GM19468 (cell line): Measurements from ENCODE around the gene ETNK2.

ENCODE experiments used
- ATAC-seq: cut with Tn5 transposase; IDR thresholded peaks from one replicate; pipeline ENCODE4 v1.9.1; 2021; ENCODE audit warnings: mild to moderate bottlenecking, moderate library complexity, moderate number of reproducible peaks; ENCODE audit not compliant: unreplicated experiment; ENCODE audit errors: extremely low read depth

ETNK2 gene

DNA sequence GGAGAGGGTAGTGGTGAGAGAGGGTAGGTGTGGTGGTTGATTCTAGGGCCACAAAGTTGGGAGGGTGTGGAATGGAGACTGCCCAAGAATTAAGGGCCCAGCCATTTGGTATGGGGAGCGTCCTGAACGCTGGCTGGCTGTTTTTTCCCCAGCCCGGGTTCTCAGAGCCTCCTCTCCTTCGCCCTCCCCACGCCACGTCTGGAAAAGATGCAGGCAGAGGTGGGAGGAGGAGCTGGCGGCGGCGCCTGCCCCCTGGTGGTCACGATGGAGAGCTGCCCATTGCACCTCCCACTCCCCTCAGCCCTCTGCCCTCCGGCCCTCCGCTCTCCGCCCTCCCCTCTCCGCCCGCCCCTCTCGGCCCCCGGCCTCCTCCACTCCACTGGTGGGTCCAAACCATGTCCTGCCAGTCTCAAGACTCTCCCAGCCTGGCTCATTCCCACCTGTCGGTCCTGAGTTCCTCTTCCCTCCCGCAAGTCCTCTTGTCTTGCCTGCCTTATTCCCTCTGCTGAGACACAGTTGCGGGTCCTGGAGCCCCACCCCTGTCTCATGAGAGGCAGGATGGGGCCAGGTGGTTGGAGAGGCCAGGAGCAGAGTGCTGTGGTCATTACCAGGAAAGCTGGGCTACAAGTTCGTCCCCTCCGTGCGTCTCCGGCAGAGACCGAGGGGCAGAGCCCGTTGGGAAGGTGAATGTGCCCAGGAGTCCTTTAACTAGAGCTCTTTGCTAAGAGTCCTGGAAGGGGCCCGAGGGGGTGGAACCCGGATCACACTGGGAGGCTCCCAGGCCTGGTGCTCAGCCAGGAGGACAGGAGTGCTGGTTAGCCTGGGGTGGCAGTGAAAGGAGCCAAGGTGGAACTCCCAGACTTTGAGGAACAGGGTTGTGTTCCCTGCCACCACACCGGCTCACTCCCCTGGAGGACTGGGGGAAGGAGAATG lies 22.6 kb downstream of the ETNK2 start:
- no peak for ATAC-seq

DNA sequence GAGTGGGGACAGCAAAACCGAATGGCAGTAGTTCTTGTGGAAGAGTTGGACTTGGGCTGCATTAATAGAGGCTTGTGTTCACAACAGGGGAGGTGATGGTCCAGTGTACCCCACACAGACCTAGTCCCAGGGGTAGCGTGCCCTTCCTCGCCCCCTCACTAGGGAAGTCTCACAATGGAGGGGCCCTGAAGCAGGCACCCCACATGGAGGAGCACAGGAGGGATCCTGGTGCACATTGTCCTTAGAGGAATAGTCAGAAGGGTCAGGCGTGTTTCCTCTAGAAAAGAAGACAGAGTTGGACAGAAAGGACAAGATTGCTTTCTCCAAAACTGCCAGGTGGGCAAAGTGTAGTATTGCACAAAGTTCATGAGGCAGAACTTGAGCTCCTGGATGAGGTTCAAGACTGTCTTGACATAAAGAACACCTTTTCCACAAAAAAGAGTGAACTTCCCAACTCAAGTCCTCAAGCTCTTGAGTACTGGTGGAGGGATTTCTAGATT lies 23.3 kb downstream of the ETNK2 start:
- no peak for ATAC-seq

- ATAC-seq = no peak
Observed at GRCh38 chr1:204127597-204128242, 24.1 kb downstream of the ETNK2 start.

DNA sequence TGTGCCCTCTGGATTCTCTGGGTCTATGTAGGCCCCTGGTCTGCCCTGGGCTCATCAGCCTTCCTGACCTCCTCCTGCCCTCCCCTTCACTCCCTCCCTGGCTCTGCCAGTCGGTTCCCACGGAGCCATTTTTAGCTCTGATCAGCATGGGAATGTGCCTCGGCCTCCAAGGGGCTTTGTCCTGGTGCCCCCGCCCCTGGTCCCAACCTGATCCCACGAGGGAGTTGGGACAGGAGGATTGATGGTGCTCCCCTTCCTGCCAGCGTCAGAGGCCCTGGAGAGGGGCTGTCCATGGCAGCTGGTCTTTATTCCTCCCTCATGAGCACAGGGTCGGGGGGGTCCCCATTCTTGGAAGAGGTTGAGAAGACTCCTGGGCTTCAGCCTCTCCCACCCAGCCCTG lies 24.9 kb downstream of the ETNK2 start:
- no peak for ATAC-seq

DNA sequence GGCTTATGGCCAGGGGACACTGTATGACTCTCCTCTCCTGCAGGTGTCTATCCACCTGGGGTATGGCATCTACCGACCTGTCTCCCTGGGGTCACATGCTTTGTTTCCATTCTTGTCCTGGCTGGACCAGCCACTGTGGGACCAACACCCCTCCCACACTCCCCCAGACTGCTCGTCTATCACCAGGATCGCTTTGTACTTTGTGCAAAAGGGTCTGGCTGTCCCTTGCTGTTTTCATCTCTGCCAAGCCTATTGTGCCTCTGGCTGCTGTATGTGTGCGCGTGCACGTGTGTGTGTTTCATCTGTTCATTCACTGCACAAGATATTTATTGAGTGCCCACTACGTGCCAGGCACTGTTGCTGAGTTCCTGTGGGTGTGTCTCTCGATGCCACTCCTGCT lies 25.5 kb downstream of the ETNK2 start:
- ATAC-seq = no peak

DNA sequence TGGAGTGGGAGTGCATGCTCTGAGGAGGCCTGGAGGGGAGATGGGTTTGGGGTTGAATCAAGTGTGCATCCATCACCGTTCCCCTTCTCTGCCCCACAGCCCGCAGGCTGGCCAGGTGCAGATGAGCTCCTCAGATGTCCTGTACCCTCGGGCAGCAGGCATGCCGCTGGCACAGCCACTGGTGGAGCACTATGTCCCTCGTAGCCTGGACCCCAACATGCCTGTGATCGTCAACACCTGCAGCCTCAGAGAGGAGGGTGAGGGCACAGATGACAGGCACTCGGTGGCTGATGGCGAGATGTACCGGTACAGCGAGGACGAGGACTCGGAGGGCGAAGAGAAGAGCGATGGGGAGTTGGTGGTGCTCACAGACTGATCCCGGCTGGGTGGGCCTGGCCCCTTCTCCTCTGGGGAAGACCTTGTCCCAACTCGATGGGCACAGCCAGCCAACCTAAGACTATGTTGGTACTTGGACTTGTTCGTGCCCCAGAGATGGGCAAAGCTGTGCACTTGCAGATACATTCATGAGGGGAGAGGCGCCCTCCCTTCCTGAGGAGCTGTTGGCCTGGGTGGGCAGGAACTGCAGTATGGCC lies 26.0 kb downstream of the ETNK2 start:
- no peak for ATAC-seq

DNA sequence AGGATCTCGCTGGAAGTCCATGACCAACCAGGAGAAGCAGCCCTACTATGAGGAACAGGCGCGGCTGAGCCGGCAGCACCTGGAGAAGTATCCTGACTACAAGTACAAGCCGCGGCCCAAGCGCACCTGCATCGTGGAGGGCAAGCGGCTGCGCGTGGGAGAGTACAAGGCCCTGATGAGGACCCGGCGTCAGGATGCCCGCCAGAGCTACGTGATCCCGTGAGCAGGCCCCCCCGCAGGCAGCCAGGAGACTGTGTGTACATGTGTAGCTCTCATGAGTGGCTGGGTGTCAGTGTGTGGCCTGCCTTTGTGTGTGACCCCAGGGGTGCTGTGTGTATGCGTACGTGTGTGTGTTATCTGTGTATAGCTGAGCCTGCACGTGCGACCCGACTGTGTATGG lies 27.2 kb downstream of the ETNK2 start:
- no peak for ATAC-seq

DNA sequence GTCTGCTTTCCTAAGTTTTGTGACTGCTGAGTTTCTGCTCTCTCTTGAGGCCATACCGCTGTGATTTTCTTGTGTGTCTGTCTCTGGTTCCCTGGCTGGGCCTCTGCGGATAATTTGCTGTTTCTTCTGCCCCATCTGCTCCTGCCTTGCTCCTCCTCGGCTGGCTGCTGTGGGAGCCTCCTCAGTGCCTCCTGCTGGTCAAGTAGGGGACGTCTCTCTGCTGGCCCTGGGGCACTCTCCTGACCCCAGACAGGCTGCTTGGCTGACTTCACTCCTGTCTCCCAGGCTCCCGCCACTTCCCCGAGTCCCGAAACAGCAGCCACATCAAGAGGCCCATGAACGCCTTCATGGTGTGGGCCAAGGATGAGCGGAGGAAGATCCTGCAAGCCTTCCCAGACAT lies 28.5 kb downstream of the ETNK2 start:
- no peak for ATAC-seq

GRCh38 chr1:204121840-204122555 lies 29.8 kb downstream of the ETNK2 start:
- no peak for ATAC-seq

DNA sequence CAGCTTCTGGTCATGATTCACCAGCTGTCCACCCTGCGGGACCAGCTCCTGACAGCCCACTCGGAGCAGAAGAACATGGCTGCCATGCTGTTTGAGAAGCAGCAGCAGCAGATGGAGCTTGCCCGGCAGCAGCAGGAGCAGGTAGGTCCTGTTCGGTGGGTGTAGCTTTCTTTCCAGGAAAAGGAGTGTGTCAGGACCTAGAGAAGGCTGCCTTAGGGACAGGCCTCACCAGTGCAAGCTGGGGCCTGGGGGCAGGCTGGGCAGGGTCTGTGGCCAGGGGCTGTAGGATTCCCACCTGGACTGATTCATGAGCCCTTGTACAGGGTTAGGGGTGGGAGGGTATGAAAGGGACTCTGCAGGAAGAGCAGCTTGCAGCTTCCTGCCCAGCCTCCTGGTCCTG lies 35.3 kb downstream of the ETNK2 start:
- no peak for ATAC-seq

- ATAC-seq = no peak
Observed at GRCh38 chr1:204115116-204115515, 36.7 kb downstream of the ETNK2 start.

DNA sequence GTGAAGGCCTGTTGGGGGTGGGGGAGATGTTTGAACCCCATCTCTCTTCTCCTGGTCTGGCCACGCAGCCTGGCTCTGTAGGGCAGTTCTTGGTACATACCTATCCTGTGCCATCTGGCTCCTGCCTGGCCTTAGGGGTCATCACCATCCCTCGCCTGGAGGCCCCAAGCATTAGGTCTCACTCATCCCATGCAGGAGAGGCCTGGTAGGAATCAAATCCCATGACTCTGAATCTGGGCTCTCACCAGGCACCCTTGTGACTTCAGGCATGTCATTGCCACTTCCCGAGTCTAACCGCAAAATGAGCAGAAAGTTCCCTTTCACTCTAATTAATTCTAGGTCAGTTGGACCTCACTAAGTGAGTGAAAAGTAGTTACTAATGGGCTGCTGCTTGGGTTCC lies 37.2 kb downstream of the ETNK2 start:
- ATAC-seq = no peak

GRCh38 chr1:204113896-204114295 lies 37.9 kb downstream of the ETNK2 start:
- ATAC-seq = no peak

- no peak for ATAC-seq
Observed at GRCh38 chr1:204112876-204113730, 38.7 kb downstream of the ETNK2 start.

GRCh38 chr1:204110894-204111633 lies 40.8 kb downstream of the ETNK2 start:
- no peak for ATAC-seq

DNA sequence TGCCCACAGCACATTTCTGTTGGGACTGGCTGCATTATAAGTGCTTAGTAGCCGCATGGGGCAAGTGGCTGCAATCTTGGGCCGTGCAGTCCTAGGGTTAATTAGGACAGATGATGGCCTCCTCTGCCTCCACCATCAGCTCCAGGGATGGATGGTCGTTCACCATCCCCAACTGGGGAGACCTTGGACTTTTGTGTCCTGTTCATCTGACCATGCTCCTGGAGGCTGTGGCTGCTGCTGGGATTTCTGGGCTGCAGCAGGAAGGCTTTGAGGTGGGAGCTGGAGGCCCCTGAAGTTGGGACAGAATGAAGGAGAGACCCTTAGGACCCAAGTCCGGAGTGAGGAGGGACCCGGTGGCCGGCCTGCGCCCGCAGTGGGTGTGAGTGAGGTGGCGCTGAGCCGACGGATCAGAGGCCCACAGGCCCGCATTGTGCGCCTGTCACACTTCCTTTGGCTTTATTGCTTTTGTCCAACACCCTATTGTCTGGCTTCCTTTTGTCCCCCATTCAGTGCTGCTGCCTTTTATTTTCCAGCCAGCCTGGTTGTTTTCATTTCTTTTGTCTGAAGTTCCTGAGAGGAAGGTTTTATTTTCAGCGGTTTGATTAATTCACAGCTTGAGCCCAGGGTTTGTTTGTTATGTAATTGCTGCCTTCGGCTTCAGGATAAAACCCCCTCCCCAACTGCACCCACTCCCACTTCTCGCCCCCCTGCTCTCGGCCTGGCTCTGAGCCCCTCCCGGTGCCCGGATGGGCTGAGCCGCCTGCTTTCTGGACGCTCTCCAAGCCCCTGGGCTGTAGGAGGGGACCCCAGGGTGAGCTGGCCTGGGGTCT lies 43.3 kb downstream of the ETNK2 start:
- ATAC-seq = no peak

DNA sequence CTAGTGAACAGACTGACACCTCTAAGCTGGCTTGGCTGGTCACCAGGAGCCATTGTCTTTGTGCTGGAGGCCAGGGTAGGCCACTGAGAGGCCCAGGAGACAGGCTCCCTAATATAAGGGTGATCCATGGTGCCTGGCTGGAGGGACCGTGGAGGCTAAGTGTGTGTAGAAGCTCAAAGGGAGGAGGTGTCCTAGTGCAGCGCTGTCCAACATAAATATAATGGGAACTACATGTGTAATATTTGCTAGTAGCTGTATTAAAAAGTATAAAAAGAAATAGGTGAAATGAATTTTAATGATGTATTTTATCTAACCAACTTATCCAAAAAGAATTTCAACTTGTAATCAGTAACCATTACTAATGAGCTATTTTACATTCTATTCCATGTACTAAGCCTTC lies 44.0 kb downstream of the ETNK2 start:
- ATAC-seq = no peak

GRCh38 chr1:204106825-204107224 lies 45.0 kb downstream of the ETNK2 start:
- ATAC-seq = no peak
